GM10248 (cell line): ENCODE measurements around the gene CAPNS2.

Experiments used
- CTCF ChIA-PET: fragments of 300-600 bp; sonication (Branson Sonifier 250); formaldehyde crosslinking; extraction: SDS; loops from one replicate; lab custom pipeline; 2021; ENCODE audit warnings: antibody characterized with exemption; lab: Yijun Ruan, JAX
- POLR2A ChIA-PET: fragments of 350-650 bp; sonication (Branson Sonifier 250); formaldehyde crosslinking; extraction: SDS; loops from one replicate; lab custom pipeline; 2020; ENCODE audit warnings: antibody characterized with exemption; lab: Yijun Ruan, JAX
- DNase-seq: peaks from one replicate; pipeline ENCODE4 v3.0.0; 2012; ENCODE audit errors: extremely low spot score
- TF ChIP-seq, protein P1 (sequence below): IDR thresholded peaks from 2 replicates; pipeline ENCODE4 v1.5.1; 2012; ENCODE audit warnings: mild to moderate bottlenecking, low read depth; ENCODE audit errors: extremely low read depth, missing control alignments, control extremely low read depth

CAPNS2 gene

DNA sequence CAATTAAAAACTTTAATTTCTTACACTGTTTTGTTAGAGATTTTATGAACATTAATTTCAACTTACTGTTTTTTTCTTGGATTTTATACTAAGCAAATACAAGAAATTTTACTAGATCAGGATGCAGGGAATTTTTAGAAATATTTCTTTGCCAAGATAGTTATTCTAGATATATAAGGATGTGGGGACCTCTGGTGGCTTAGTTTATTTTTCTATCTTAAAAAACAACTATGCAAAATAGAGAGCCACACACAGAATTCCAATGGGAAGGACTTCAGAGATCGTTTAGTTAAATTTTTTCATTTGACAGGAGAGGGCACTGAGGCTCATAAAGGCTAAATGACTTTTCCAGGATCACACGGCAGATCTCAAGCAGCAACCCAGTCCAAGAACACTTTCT, 23.0 kb upstream of the CAPNS2 start:
- ChIA-PET CTCF (interaction anchor here (0.9 to 2.5 kb wide), 2 partner anchors 79 to 83 kb away, joined by 3 to 14 read pairs; no protein-coding TSS in a partner anchor), POLR2A (no interaction called here)
- TF ChIP-seq, protein P1, sequence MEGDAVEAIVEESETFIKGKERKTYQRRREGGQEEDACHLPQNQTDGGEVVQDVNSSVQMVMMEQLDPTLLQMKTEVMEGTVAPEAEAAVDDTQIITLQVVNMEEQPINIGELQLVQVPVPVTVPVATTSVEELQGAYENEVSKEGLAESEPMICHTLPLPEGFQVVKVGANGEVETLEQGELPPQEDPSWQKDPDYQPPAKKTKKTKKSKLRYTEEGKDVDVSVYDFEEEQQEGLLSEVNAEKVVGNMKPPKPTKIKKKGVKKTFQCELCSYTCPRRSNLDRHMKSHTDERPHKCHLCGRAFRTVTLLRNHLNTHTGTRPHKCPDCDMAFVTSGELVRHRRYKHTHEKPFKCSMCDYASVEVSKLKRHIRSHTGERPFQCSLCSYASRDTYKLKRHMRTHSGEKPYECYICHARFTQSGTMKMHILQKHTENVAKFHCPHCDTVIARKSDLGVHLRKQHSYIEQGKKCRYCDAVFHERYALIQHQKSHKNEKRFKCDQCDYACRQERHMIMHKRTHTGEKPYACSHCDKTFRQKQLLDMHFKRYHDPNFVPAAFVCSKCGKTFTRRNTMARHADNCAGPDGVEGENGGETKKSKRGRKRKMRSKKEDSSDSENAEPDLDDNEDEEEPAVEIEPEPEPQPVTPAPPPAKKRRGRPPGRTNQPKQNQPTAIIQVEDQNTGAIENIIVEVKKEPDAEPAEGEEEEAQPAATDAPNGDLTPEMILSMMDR: no peak
- no peak for DNase-seq

GRCh38 chr16:55552621-55553020, 13.9 kb upstream of the CAPNS2 start:
- POLR2A ChIA-PET: no interaction called here
- TF ChIP-seq, protein P1: no peak
- DNase-seq: no peak
- CTCF ChIA-PET: no interaction called here

DNA sequence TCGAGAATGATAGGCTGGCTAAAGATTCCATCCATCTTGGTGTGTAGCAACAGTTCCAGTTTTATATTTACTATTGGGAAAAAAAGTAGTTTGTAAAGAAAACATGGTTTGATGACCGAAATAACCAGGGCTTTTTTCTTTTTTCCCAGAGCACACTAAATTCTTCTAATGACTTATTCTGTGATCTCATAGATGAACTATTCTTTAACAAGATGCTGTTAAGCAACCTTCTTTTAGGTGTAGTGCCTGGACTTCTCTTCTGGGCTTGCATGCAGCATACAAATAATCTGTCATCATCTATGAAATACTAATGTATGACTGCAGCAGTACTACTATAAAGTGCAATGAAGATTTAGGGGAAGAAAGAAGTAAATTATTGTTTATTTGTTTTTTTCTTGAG, 11.0 kb upstream of the CAPNS2 start:
- CTCF ChIA-PET: no interaction called here
- no peak for DNase-seq
- TF ChIP-seq, protein P1: no peak
- POLR2A ChIA-PET: no interaction called here

DNA sequence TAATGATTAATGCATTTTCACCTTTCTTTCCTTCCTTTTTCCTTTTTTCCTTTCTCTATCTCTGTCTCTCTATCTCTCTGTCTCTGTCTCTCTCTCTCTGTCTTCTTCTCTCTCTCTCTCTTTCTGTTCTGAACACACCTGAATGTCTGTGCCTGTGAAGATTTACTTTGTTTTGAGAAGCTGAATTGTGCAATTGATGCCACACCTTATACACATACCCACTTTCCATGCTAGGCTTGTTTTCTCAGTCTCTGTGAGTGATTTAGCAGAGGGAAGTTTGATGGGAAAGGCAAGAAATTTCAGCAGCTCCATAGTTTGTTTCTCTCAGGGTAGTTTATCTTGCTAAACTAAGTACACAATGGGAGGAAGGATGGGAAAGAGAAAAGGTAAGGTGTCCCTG, 9.3 kb upstream of the CAPNS2 start:
- no peak for DNase-seq
- CTCF ChIA-PET: no interaction called here
- TF ChIP-seq, protein P1: no peak
- POLR2A ChIA-PET: no interaction called here

DNA sequence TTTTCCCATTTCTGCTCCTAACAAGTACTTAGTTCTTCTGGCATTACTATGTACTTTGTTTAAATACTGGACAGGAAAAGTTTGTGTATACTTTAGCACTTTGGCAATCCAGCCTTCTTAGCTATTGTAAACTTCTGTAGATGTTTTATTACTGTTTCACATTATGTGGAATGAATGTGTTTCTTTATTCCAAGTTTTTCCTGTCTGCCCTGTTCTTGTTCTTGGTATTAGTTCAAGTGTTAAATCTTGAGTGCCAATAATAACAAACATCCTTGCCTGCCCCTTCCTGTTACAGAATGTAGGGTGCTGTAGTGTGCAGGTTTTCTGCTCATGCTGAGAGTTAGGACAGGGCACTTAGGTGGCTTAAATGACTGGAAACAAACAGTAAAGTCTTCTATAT, 7.3 kb upstream of the CAPNS2 start:
- TF ChIP-seq, protein P1: no peak
- DNase-seq: no peak
- CTCF ChIA-PET: interaction anchor here (1.0 to 1.2 kb wide), 2 partner anchors 15 to 28 kb away, joined by 3 to 4 read pairs; no protein-coding TSS in a partner anchor
- POLR2A ChIA-PET: no interaction called here

- DNase-seq: no peak
- ChIA-PET CTCF (interaction anchor here (1.0 kb wide), 1 partner anchor 27 kb away, joined by 4 read pairs; no protein-coding TSS in a partner anchor), POLR2A (no interaction called here)
- TF ChIP-seq, protein P1: no peak
Measured at GRCh38 chr16:55559933-55560516, 6.5 kb upstream of the CAPNS2 start.

- no peak for DNase-seq
- ChIA-PET POLR2A (no interaction called here), CTCF (interaction anchor here (0.8 to 1.3 kb wide), 2 partner anchors 10 to 97 kb away, joined by 4 read pairs; no protein-coding TSS in a partner anchor)
- TF ChIP-seq, protein P1: no peak
Measured at GRCh38 chr16:55561319-55561848, 5.1 kb upstream of the CAPNS2 start.
